ENCODE results near the gene FBXW11.

The FBXW11 gene

GRCh38 chr5:172044631-172045314 is 38.3 kb upstream of the FBXW11 start:
- Histone ChIP-seq H3K9me3 (ENCODE audit: insufficient read depth, low read length) (no peaks in the 10 kb centered on the region), H3K27me3 (ENCODE audit: low read depth, low read length) (no peaks in the 10 kb centered on the region), H3K4me3 (ENCODE audit: low read length) (no peak overlapping the region), H3K79me2 (ENCODE audit: low read length) (no peaks in the 10 kb centered on the region), H4K20me1 (ENCODE audit: insufficient read depth, low read length) (peaks cover 7% of the 10 kb centered on the region; the same call in 1 of the 2 replicates), H3K36me3 (replicated peaks; ENCODE audit: low read depth, low read length) (peaks cover 30% of the 10 kb centered on the region), H3K9ac (ENCODE audit: low read length) (no peak overlapping the region), H2AFZ (ENCODE audit: low read depth, low read length) (no peak overlapping the region), H3K4me2 (ENCODE audit: low read length) (no peak overlapping the region), H3K27ac (ENCODE audit: low read length) (no peak overlapping the region), H3K4me1 (ENCODE audit: low read length) (peaks cover 5% of the 10 kb centered on the region)
- TF ChIP-seq, protein P1, sequence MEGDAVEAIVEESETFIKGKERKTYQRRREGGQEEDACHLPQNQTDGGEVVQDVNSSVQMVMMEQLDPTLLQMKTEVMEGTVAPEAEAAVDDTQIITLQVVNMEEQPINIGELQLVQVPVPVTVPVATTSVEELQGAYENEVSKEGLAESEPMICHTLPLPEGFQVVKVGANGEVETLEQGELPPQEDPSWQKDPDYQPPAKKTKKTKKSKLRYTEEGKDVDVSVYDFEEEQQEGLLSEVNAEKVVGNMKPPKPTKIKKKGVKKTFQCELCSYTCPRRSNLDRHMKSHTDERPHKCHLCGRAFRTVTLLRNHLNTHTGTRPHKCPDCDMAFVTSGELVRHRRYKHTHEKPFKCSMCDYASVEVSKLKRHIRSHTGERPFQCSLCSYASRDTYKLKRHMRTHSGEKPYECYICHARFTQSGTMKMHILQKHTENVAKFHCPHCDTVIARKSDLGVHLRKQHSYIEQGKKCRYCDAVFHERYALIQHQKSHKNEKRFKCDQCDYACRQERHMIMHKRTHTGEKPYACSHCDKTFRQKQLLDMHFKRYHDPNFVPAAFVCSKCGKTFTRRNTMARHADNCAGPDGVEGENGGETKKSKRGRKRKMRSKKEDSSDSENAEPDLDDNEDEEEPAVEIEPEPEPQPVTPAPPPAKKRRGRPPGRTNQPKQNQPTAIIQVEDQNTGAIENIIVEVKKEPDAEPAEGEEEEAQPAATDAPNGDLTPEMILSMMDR (IDR thresholded peaks at IDR 0.05; ENCODE audit: low read depth, low read length): 0 out of 2 replicates have a peak, but pooled peaks have one; percentile 9
- no peak for TF ChIP-seq EZH2phosphoT487 (IDR thresholded peaks at IDR 0.05; ENCODE audit: low read depth)

DNA sequence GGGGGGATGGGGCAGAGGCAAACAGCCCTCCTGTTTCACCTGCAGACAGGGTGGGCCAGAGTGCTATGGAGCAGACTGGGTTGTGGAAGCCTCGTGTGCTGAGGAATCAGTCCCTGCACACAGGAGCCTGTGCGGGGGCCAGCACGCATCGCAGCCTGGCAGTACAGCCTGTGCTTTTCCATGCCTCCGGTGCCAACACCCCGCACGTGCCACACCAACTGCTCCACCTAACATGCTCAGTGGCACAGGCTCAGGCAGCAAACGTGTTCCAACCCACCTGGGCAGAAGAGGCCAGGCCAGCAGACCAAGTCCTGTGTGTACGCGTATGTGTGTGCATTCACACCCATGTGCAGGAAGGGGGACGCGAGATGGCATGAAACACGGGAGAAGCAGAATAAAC is 37.4 kb upstream of the FBXW11 start:
- H3K4me3 ChIP-seq (ENCODE audit: low read length): no peak overlapping the region
- no peak overlapping the region for H3K9ac ChIP-seq (ENCODE audit: low read length)
- H3K36me3 ChIP-seq (replicated peaks; ENCODE audit: low read depth, low read length): peaks cover 22% of the 10 kb centered on the region
- H3K4me2 ChIP-seq (ENCODE audit: low read length): no peak overlapping the region
- H3K79me2 ChIP-seq (ENCODE audit: low read length): no peaks in the 10 kb centered on the region
- 0 out of 2 replicates have a peak, but pooled peaks cover 2% of the 10 kb centered on the region for H4K20me1 ChIP-seq (ENCODE audit: insufficient read depth, low read length)
- H3K27ac ChIP-seq (ENCODE audit: low read length): no peak overlapping the region
- TF ChIP-seq EZH2phosphoT487 (IDR thresholded peaks at IDR 0.05; ENCODE audit: low read depth): no peak
- TF ChIP-seq, protein P1 (IDR thresholded peaks at IDR 0.05; ENCODE audit: low read depth, low read length): no peak
- peaks cover 5% of the 10 kb centered on the region for H3K4me1 ChIP-seq (ENCODE audit: low read length)
- no peak overlapping the region for H2AFZ ChIP-seq (ENCODE audit: low read depth, low read length)
- no peaks in the 10 kb centered on the region for H3K27me3 ChIP-seq (ENCODE audit: low read depth, low read length)
- no peaks in the 10 kb centered on the region for H3K9me3 ChIP-seq (ENCODE audit: insufficient read depth, low read length)

- Histone ChIP-seq H3K36me3 (replicated peaks; ENCODE audit: low read depth, low read length) (peaks cover 15% of the 10 kb centered on the region), H4K20me1 (ENCODE audit: insufficient read depth, low read length) (no peaks in the 10 kb centered on the region), H3K27ac (ENCODE audit: low read length) (no peak overlapping the region), H3K4me3 (ENCODE audit: low read length) (no peak overlapping the region), H2AFZ (ENCODE audit: low read depth, low read length) (no peak overlapping the region), H3K4me1 (ENCODE audit: low read length) (peaks cover 5% of the 10 kb centered on the region), H3K9me3 (ENCODE audit: insufficient read depth, low read length) (no peaks in the 10 kb centered on the region), H3K79me2 (ENCODE audit: low read length) (no peaks in the 10 kb centered on the region), H3K9ac (ENCODE audit: low read length) (no peak overlapping the region), H3K4me2 (ENCODE audit: low read length) (no peak overlapping the region), H3K27me3 (ENCODE audit: low read depth, low read length) (no peaks in the 10 kb centered on the region)
- TF ChIP-seq EZH2phosphoT487 (IDR thresholded peaks at IDR 0.05; ENCODE audit: low read depth): no peak
- TF ChIP-seq, protein P1 (IDR thresholded peaks at IDR 0.05; ENCODE audit: low read depth, low read length): no peak
These were observed 35.7 kb upstream of the FBXW11 start for GRCh38 chr5:172042183-172042582.

DNA sequence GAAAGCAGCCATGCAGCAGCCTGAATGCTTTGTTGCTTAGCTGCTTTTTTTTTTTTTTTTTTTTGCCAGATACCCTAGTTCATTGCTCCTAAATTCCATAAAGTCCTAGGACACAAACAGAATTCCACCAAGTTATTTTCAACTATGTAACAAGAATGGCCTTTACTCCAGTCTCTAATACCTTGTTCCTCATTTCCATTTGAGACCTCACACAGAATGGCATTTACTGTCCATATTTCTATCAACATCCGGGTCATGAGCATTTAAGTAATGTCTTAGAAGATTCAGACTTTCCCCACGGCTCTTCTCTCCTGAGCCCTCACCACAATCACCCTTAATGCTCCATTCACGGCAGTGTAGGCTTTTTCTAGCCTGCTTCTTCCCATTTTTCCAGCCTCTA is 31.7 kb upstream of the FBXW11 start:
- TF ChIP-seq EZH2phosphoT487 (IDR thresholded peaks at IDR 0.05; ENCODE audit: low read depth): no peak
- TF ChIP-seq, protein P1 (IDR thresholded peaks at IDR 0.05; ENCODE audit: low read depth, low read length): no peak
- Histone ChIP-seq H3K4me1 (ENCODE audit: low read length) (peaks cover 17% of the 10 kb centered on the region), H3K9ac (ENCODE audit: low read length) (no peak overlapping the region), H3K4me2 (ENCODE audit: low read length) (no peak overlapping the region), H3K27ac (ENCODE audit: low read length) (no peak overlapping the region), H3K36me3 (replicated peaks; ENCODE audit: low read depth, low read length) (no peaks in the 10 kb centered on the region), H3K79me2 (ENCODE audit: low read length) (no peaks in the 10 kb centered on the region), H3K27me3 (ENCODE audit: low read depth, low read length) (no peaks in the 10 kb centered on the region), H3K4me3 (ENCODE audit: low read length) (no peak overlapping the region), H4K20me1 (ENCODE audit: insufficient read depth, low read length) (no peaks in the 10 kb centered on the region), H2AFZ (ENCODE audit: low read depth, low read length) (no peak overlapping the region), H3K9me3 (ENCODE audit: insufficient read depth, low read length) (no peaks in the 10 kb centered on the region)

Data from OCI-LY3 (cell line).